ENCODE data around the gene PLCB2.

The PLCB2 gene

DNA sequence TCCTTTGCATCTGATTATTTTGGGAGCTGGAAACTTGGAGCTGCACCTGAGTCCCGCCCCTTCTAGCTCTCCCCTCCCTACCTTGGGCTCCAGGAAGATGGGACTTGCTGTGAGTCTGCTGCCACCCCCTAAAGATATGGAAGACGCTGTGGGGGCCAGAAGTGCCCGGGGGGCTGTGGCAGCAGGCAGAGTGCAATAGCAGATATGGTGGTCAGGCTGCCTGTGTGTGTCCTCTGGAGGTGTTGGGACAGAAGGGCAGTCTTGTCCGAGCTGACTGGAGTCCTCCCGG lies 68.4 kb downstream of the PLCB2 start:
- DNase-seq = peak in 5 of 56 donors; percentile 18 to 81 (median 54)

DNA sequence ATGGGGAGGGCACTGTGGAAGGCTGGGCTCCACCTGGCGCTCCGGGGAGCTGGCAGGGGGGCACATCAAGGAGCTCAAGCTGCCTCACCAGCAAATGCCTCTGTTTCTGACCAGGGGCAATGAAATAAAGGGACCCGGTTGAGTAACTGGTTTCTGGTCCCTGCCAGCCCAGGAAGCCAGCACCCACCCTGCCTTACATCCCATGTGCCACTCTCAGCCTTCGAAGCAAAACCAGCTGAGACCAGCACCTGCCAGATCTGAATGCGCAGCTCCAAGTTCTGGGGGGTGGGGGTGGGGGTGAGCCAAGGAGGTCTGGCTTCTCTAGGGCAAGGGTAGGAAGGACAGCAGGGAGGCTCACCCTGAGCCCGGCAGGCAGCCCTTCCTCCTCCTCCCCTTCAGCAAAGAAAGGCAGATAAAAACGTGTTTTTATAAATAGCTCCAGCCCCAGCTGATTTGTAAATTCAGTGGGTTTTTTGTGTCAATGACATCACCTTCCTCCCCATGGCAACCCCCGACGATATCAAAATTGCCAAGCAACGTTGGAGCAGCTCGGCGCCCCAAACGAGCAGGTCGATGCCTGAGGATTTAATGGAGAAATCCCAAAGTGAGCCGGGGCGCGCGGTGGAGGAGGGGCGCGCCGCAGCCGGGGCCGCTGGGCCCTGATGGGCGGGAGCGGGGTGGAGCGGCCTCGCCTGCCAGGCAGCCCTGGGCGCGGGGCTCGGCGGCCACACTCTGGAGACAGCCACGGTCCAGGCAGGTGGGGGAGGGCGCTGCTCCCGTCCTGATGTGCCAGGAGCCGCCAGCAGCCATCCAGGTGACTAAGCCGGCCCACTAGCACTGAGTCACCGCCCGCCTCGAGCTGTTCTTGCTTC lies 69.0 kb downstream of the PLCB2 start, which contains the start of gene PAK6:
TSS of gene PAK6 (plus strand) at position 532 of the 872 bp plus-strand sequence. CDS start 25,723 bp downstream, outside the sequence.
- DNase-seq = peak in 43 of 56 donors; percentile 27 to 90 (median 72)
